Measurements from ENCODE around the gene MTA2.
"Not testable (repeated sequence)": the region's sequence is repeated elsewhere in the genome, so short reads cannot be mapped to it uniquely, and the experiment has no call there.

DNA sequence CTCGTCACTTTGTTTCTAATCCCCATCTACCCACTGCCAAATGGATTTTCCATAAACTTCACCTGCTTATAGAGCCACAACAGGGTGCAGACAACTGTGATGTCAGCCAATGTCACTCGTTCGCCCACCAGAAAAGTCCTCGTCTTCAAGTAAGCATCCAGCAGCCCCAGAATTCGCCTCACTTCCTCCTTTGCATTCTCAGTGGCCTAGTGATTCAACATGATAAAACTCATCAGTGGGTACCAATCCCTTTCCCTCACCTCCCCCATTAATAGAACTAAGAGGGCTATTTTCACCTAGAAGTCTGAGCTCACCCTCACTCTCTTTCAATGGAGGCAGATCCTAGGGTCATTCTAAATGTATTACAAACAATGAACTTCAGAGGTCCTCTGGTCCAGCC, 30.8 kb downstream of the MTA2 start:
- not testable (repeated sequence) for TF ChIP-seq NPAS2 (CRISPR knock-in tag; IDR thresholded peaks at IDR 0.05; ENCODE audit: borderline replicate concordance); EP300 (IDR thresholded peaks at IDR 0.05); POLR2A (IDR thresholded peaks at IDR 0.05; ENCODE audit: low read length); HDAC2 (IDR thresholded peaks at IDR 0.05); MAFK (IDR thresholded peaks at IDR 0.05; ENCODE audit: partially characterized antibody); ZFP36 (IDR thresholded peaks at IDR 0.05; ENCODE audit: borderline replicate concordance, partially characterized antibody); BHLHE40 (IDR thresholded peaks at IDR 0.05; ENCODE audit: low read depth, low read length); RFX5 (IDR thresholded peaks at IDR 0.05)
- TF ChIP-seq, protein P1, sequence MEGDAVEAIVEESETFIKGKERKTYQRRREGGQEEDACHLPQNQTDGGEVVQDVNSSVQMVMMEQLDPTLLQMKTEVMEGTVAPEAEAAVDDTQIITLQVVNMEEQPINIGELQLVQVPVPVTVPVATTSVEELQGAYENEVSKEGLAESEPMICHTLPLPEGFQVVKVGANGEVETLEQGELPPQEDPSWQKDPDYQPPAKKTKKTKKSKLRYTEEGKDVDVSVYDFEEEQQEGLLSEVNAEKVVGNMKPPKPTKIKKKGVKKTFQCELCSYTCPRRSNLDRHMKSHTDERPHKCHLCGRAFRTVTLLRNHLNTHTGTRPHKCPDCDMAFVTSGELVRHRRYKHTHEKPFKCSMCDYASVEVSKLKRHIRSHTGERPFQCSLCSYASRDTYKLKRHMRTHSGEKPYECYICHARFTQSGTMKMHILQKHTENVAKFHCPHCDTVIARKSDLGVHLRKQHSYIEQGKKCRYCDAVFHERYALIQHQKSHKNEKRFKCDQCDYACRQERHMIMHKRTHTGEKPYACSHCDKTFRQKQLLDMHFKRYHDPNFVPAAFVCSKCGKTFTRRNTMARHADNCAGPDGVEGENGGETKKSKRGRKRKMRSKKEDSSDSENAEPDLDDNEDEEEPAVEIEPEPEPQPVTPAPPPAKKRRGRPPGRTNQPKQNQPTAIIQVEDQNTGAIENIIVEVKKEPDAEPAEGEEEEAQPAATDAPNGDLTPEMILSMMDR (IDR thresholded peaks at IDR 0.05): not testable (repeated sequence)
- TF ChIP-seq, protein P2, sequence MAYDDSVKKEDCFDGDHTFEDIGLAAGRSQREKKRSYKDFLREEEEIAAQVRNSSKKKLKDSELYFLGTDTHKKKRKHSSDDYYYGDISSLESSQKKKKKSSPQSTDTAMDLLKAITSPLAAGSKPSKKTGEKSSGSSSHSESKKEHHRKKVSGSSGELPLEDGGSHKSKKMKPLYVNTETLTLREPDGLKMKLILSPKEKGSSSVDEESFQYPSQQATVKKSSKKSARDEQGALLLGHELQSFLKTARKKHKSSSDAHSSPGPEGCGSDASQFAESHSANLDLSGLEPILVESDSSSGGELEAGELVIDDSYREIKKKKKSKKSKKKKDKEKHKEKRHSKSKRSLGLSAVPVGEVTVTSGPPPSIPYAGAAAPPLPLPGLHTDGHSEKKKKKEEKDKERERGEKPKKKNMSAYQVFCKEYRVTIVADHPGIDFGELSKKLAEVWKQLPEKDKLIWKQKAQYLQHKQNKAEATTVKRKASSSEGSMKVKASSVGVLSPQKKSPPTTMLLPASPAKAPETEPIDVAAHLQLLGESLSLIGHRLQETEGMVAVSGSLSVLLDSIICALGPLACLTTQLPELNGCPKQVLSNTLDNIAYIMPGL (CRISPR knock-in tag; IDR thresholded peaks at IDR 0.05; ENCODE audit: borderline replicate concordance): not testable (repeated sequence)
- TF ChIP-seq, protein P3, sequence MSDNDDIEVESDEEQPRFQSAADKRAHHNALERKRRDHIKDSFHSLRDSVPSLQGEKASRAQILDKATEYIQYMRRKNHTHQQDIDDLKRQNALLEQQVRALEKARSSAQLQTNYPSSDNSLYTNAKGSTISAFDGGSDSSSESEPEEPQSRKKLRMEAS (IDR thresholded peaks at IDR 0.05): not testable (repeated sequence)
- TF ChIP-seq, protein P4, sequence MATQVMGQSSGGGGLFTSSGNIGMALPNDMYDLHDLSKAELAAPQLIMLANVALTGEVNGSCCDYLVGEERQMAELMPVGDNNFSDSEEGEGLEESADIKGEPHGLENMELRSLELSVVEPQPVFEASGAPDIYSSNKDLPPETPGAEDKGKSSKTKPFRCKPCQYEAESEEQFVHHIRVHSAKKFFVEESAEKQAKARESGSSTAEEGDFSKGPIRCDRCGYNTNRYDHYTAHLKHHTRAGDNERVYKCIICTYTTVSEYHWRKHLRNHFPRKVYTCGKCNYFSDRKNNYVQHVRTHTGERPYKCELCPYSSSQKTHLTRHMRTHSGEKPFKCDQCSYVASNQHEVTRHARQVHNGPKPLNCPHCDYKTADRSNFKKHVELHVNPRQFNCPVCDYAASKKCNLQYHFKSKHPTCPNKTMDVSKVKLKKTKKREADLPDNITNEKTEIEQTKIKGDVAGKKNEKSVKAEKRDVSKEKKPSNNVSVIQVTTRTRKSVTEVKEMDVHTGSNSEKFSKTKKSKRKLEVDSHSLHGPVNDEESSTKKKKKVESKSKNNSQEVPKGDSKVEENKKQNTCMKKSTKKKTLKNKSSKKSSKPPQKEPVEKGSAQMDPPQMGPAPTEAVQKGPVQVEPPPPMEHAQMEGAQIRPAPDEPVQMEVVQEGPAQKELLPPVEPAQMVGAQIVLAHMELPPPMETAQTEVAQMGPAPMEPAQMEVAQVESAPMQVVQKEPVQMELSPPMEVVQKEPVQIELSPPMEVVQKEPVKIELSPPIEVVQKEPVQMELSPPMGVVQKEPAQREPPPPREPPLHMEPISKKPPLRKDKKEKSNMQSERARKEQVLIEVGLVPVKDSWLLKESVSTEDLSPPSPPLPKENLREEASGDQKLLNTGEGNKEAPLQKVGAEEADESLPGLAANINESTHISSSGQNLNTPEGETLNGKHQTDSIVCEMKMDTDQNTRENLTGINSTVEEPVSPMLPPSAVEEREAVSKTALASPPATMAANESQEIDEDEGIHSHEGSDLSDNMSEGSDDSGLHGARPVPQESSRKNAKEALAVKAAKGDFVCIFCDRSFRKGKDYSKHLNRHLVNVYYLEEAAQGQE (IDR thresholded peaks at IDR 0.05): not testable (repeated sequence)
